ENCODE measurements around the gene TBCCD1. TPM values are rescaled to one million over a fixed set of nuclear protein-coding genes. Genes with fewer than 3 reads are reported as not detected.
"Not testable (repeated sequence)": the region's sequence is repeated elsewhere in the genome, so short reads cannot be mapped to it uniquely, and the experiment has no call there.

Gene TBCCD1
- total RNA-seq, 1 donor from 2014 or later, result 7.8 TPM

DNA sequence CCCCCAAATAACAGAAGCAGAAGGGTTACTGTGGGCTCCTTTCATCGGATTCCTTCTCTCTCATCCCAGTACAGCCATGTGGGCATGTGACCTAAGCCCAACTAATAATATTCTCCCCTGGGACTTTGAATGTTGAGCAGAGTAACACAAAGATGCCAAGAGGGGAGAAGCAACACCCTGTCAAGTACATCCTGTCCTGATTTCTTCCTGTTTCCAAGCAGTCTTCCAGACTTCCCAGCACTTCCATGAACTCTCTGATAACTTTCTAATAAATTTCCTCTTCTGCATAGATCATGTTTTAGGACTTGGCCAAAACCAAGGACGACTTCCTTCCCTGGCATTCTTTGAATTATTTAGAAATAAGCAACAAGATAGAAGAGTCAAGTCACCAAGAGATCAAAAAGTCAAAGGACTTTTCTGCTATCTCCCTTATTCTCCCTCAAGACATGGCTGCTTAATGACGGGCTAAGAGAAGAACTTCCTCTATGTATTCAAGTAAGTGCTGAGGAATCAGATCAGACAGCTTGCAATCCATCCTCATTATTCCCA, 60.9 kb downstream of the TBCCD1 start:
- DNase-seq (ENCODE audit: low spot score), result no peak
- intact Hi-C loops (cut with DNase I), result no loop called here

DNA sequence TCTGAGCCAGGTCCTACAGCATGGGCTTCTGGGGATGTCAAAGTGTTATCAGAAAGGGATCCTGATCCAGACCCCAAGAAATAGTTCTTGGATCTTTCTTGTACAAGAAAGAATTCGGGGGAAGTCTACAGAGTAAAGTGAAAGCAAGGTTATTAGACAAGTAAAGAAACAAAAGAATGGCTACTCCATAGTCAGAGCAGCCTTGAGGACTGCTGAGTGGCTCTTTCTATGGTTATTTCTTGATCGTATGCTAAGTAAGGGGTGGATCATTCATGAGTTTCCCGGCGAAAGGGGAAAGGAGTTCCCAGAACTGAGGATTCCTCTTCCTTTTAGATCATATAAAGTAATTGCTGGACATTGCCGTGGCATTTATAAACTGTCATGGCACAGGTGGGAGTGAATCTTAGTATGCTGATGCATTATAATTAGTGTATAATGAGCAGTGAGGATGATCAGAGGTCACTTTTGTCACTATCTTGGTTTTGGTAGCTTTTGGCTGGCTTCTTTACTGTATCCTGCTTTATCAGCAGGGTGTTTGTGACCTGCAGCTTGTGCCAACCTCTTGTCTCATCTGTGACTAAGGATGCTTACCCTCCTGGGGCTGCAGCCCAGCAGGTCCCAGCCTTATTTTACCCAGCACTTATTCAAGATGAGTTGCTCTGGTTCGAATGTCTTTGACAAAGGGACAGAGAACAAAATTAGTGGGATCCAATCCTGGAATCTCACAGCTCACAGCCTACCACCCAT, 64.0 kb downstream of the TBCCD1 start:
- DNase-seq (ENCODE audit: low spot score), result no peak
- intact Hi-C loops (cut with DNase I), result no loop called here

DNA sequence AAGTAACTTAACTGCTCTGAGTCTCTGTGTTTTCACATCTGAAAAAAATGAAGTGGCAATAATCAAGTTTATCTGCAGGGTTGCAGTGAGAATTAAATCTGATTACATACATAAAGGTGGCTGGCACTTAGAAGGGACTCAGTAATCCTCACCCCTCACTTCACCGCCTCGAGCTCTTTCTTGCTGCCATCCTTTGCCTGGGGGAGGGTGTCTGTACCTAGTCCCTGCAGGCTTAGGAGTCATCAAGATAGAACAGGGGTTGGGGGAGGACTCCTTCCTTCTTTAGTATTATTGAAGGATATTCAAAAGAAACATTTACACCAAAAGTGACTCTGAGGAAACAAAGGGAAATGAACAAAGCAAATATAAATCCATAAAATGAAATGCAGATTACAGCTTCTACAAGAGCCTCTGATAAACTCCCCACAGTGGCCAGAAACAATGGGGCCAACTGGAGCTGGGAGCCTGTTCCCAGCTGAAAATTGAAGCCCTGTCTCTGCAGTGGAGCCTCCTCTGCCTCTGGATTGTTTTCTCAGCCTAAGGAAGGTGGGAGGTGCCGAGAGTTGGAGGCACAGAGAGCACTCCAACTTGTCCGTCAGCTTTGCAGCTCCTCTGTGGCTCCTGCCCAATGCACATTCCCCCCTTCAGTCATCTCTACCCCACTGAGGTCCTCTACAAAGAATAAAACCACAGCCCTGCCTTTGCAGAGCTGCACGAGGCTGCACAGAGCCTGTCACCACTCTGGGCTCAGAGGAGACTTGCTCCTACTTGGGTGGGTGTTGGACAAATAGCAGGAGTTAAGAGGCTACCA, 64.8 kb downstream of the TBCCD1 start:
- no peak for DNase-seq (ENCODE audit: low spot score)
- intact Hi-C loops (cut with DNase I), result no loop called here

- intact Hi-C loops (cut with DNase I); DNase-seq (ENCODE audit: low spot score): not testable (repeated sequence)
Measured at GRCh38 chr3:186499949-186500348, 67.2 kb downstream of the TBCCD1 start.

DNA sequence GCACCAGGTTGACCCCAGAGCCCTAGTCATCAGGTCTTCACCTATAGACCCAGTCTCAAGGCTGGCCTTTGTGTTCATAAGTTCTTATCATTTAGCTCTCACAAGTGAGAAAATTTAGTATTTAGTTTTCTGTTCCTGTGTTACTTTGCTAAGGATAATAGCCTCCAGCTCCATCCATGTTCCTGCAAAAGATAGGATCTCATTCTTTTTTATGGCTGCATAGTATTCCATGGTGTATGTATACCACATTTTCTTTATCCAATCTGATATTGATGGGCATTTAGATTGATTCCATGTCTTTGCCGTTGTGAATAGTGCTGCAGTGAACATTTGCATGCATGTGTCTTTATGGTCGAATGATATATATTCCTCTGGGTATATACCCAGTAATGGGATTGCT, 69.1 kb downstream of the TBCCD1 start:
- DNase-seq (ENCODE audit: low spot score); intact Hi-C loops (cut with DNase I): not testable (repeated sequence)

GRCh38 chr3:186497608-186498007, 69.5 kb downstream of the TBCCD1 start:
- DNase-seq (ENCODE audit: low spot score), result no peak
- intact Hi-C loops (cut with DNase I), result no loop called here

DNA sequence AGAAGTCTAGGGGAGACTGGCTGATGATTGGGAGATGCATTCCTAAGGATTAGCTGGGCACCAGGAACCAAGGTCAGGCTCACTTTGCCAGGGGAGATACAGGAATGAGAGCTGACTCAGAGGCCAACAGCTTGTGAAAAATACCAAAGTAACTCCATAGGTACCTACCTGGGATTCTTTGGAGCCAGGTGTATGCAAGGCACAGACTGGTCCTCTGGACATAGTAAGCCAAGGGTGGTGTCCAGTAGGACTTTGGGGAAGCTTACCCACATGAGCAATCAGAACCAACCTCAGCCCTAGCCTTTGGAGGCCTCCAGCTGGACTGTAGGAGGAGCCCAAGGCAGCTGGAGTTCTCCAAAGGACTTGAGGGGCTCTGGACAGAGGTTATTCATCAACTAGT, 70.5 kb downstream of the TBCCD1 start:
- DNase-seq (ENCODE audit: low spot score), result no peak
- intact Hi-C loops (cut with DNase I), result no loop called here

Other genes with a start within 250 kb of the TBCCD1 start
- 48.7 TPM for gene DGKG, start 205.1 kb downstream of the TBCCD1 start, total RNA-seq
- gene CRYGS, start 23.0 kb downstream of the TBCCD1 start, total RNA-seq, result 1.8 TPM
- gene DNAJB11, start 3.4 kb upstream of the TBCCD1 start, total RNA-seq, result 34.3 TPM
- gene AHSG, start 45.7 kb upstream of the TBCCD1 start, total RNA-seq, result not detected
- not detected for gene FETUB, start 73.1 kb upstream of the TBCCD1 start, total RNA-seq
- gene HRG, start 98.7 kb upstream of the TBCCD1 start, total RNA-seq, result not detected
- not detected for gene KNG1, start 150.0 kb upstream of the TBCCD1 start, total RNA-seq
- gene EIF4A2, start 216.2 kb upstream of the TBCCD1 start, total RNA-seq, result 361 TPM
- gene RFC4, start 239.1 kb upstream of the TBCCD1 start, total RNA-seq, result 6.4 TPM